ENCODE results near the gene RPL29.
"Not testable (repeated sequence)": the region's sequence is repeated elsewhere in the genome, so short reads cannot be mapped to it uniquely, and the experiment has no call there.

RPL29 gene

GRCh38 chr3:51994530-51994929 is 1.2 kb downstream of the RPL29 start:
- Histone ChIP-seq H2AFZ (ENCODE audit: low read depth, low read length, severe bottlenecking) (no peak overlapping the region), H3K9ac (ENCODE audit: low read length) (peak overlapping the region; percentile 86), H3F3A (ENCODE audit: insufficient read depth) (peaks cover 26% of the 10 kb centered on the region), H3K27ac (ENCODE audit: low read depth, low read length) (peak overlapping the region; percentile 77), H3K36me3 (ENCODE audit: low read length) (peaks cover 21% of the 10 kb centered on the region), H3K9me2 (replicated peaks; ENCODE audit: insufficient read depth, low read length) (no peaks in the 10 kb centered on the region), H3K4me3 (ENCODE audit: insufficient read depth, low read length, poor library complexity, severe bottlenecking) (peak overlapping the region; percentile 97), H4K20me1 (ENCODE audit: low read depth, low read length) (no peaks in the 10 kb centered on the region), H3K9me3 (ENCODE audit: insufficient read depth, low read length) (no peaks in the 10 kb centered on the region), H3K79me2 (ENCODE audit: insufficient read depth, low read length) (peaks cover 20% of the 10 kb centered on the region), H3K4me2 (ENCODE audit: low read depth, low read length, poor library complexity, severe bottlenecking) (peak overlapping the region; percentile 83), H3K27me3 (ENCODE audit: low read length) (no peaks in the 10 kb centered on the region)
- TF ChIP-seq, protein P1, sequence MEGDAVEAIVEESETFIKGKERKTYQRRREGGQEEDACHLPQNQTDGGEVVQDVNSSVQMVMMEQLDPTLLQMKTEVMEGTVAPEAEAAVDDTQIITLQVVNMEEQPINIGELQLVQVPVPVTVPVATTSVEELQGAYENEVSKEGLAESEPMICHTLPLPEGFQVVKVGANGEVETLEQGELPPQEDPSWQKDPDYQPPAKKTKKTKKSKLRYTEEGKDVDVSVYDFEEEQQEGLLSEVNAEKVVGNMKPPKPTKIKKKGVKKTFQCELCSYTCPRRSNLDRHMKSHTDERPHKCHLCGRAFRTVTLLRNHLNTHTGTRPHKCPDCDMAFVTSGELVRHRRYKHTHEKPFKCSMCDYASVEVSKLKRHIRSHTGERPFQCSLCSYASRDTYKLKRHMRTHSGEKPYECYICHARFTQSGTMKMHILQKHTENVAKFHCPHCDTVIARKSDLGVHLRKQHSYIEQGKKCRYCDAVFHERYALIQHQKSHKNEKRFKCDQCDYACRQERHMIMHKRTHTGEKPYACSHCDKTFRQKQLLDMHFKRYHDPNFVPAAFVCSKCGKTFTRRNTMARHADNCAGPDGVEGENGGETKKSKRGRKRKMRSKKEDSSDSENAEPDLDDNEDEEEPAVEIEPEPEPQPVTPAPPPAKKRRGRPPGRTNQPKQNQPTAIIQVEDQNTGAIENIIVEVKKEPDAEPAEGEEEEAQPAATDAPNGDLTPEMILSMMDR (IDR thresholded peaks at IDR 0.05; ENCODE audit: insufficient read depth, low read length, poor library complexity, severe bottlenecking): no peak
- no peak for TF ChIP-seq EZH2phosphoT487 (conservative IDR thresholded peaks at IDR 0.05; ENCODE audit: low read length)

GRCh38 chr3:51993657-51994056 is 2.0 kb downstream of the RPL29 start:
- H3F3A ChIP-seq (ENCODE audit: insufficient read depth): peaks cover 27% of the 10 kb centered on the region
- not testable (repeated sequence) for H4K20me1 ChIP-seq (ENCODE audit: low read depth, low read length); H3K9me2 ChIP-seq (replicated peaks; ENCODE audit: insufficient read depth, low read length); H3K27ac ChIP-seq (ENCODE audit: low read depth, low read length); H2AFZ ChIP-seq (ENCODE audit: low read depth, low read length, severe bottlenecking); H3K4me2 ChIP-seq (ENCODE audit: low read depth, low read length, poor library complexity, severe bottlenecking); H3K9ac ChIP-seq (ENCODE audit: low read length); H3K9me3 ChIP-seq (ENCODE audit: insufficient read depth, low read length); H3K4me3 ChIP-seq (ENCODE audit: insufficient read depth, low read length, poor library complexity, severe bottlenecking); H3K27me3 ChIP-seq (ENCODE audit: low read length)
- H3K79me2 ChIP-seq (ENCODE audit: insufficient read depth, low read length): peaks cover 20% of the 10 kb centered on the region
- H3K36me3 ChIP-seq (ENCODE audit: low read length): peaks cover 21% of the 10 kb centered on the region

DNA sequence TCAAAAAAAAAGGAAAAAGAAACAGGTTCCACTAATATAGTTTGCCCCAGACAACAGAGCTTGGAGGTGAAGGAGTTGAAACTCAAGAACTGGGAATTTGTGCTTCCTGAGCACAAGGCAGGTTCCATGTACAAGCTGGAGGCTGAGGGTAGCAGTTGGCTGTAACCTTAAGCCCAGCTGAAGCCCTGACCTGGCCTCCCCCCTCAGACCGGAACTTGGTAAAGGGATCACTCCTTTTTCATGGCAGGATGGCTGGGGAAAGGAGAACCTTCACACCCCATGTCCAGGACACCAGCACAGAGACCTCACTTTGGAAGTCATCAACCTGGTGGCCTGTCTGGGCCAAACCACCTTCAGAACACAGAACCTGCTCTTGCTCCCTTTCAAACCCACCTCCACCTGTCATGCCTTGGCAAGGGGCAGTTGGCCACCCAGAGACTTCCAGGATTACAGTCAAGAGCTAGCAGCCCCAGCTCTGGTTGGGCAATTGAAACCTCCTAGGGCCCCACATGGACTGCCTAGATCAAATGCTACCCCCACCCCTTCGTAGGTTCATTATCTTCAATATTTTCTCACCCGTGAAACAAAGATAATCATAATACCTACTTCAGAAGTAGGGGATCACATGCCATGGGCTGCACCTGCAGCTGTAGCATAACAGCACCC is 3.5 kb downstream of the RPL29 start:
- Histone ChIP-seq H3K4me2 (ENCODE audit: low read depth, low read length, poor library complexity, severe bottlenecking) (no peak overlapping the region), H3K4me3 (ENCODE audit: insufficient read depth, low read length, poor library complexity, severe bottlenecking) (no peak overlapping the region), H3K9ac (ENCODE audit: low read length) (no peak overlapping the region)

DNA sequence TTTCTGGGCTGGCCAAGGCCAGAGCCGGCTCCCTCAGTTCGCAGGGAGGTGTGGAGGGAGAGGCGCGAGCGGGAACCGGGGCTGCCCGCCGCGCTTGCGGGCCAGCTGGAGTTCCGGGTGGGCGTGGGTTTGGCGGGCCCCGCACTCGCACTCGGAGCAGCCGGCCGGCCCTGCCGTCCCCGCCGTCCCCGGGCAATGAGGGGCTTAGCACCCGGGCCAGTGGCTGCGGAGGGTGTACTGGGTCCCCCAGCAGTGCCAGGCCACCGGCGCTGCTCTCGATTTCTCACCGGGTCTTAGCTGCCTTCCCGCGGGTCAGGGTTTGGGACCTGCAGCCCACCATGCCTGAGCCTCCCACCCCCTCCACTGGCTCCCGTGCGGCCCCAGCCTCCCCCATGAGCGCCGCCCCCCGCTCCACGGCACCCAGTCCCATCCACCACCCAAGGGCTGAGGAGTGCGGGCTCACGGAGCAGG is 5.2 kb downstream of the RPL29 start:
- H3K79me2 ChIP-seq (ENCODE audit: insufficient read depth, low read length): peaks cover 19% of the 10 kb centered on the region
- not testable (repeated sequence) for H3K4me2 ChIP-seq (ENCODE audit: low read depth, low read length, poor library complexity, severe bottlenecking); H4K20me1 ChIP-seq (ENCODE audit: low read depth, low read length); H3K4me3 ChIP-seq (ENCODE audit: insufficient read depth, low read length, poor library complexity, severe bottlenecking); H3K9ac ChIP-seq (ENCODE audit: low read length); H3K9me3 ChIP-seq (ENCODE audit: insufficient read depth, low read length); H3K27ac ChIP-seq (ENCODE audit: low read depth, low read length); H2AFZ ChIP-seq (ENCODE audit: low read depth, low read length, severe bottlenecking); H3K27me3 ChIP-seq (ENCODE audit: low read length); H3K9me2 ChIP-seq (replicated peaks; ENCODE audit: insufficient read depth, low read length)
- H3K36me3 ChIP-seq (ENCODE audit: low read length): peaks cover 21% of the 10 kb centered on the region
- H3F3A ChIP-seq (ENCODE audit: insufficient read depth): peaks cover 25% of the 10 kb centered on the region

More for the DNA sequence above, 3.5 kb downstream of the RPL29 start:
- no peaks in the 10 kb centered on the region for H3K27me3 ChIP-seq (ENCODE audit: low read length)
- H3K9me3 ChIP-seq (ENCODE audit: insufficient read depth, low read length): no peaks in the 10 kb centered on the region
- peaks cover 21% of the 10 kb centered on the region for H3K36me3 ChIP-seq (ENCODE audit: low read length)
- H3K79me2 ChIP-seq (ENCODE audit: insufficient read depth, low read length): peaks cover 20% of the 10 kb centered on the region
- no peak overlapping the region for H3K27ac ChIP-seq (ENCODE audit: low read depth, low read length)
- no peaks in the 10 kb centered on the region for H4K20me1 ChIP-seq (ENCODE audit: low read depth, low read length)
- TF ChIP-seq, protein P1 (IDR thresholded peaks at IDR 0.05; ENCODE audit: insufficient read depth, low read length, poor library complexity, severe bottlenecking): no peak
- TF ChIP-seq EZH2phosphoT487 (conservative IDR thresholded peaks at IDR 0.05; ENCODE audit: low read length): no peak
- H3F3A ChIP-seq (ENCODE audit: insufficient read depth): peaks cover 27% of the 10 kb centered on the region
- no peaks in the 10 kb centered on the region for H3K9me2 ChIP-seq (replicated peaks; ENCODE audit: insufficient read depth, low read length)
- no peak overlapping the region for H2AFZ ChIP-seq (ENCODE audit: low read depth, low read length, severe bottlenecking)

All from SU-DHL-6 (cell line).